GM23338 (cell line): ENCODE results near the gene SPAG16. TPM values are rescaled to one million over a fixed set of nuclear protein-coding genes. Genes with fewer than 3 reads are reported as not detected.

Experiments used
- ATAC-seq: fragments of 200-7000 bp; cut with Tn5 transposase; 3 replicates; pipeline ENCODE4 v1.9.1; 2020
- DNase-seq: peaks from one replicate; pipeline ENCODE4 v3.0.0-alpha.2; 2015; ENCODE audit warnings: low spot score
- H2AFZ ChIP-seq: fragments of 200-600 bp; sonication (generic); 2 replicates; pipeline ENCODE4 v1.8.0; 2016; ENCODE audit warnings: antibody characterized with exemption, mild to moderate bottlenecking, moderate library complexity
- H3F3A ChIP-seq: fragments of 200-600 bp; sonication (generic); replicated peaks from 2 replicates; pipeline ENCODE4 v1.8.0; 2017; ENCODE audit warnings: antibody characterized with exemption, mixed run types, low read depth
- H3K27ac ChIP-seq: fragments of 200-600 bp; sonication (generic); 2 replicates; pipeline ENCODE4 v1.6.1; 2016; ENCODE audit warnings: low read depth
- H3K27me3 ChIP-seq: fragments of 200-600 bp; sonication (generic); 2 replicates; pipeline ENCODE4 v1.8.0; 2016; ENCODE audit warnings: mild to moderate bottlenecking, mixed run types, moderate library complexity; ENCODE audit not compliant: insufficient read depth
- H3K36me3 ChIP-seq: fragments of 200-600 bp; sonication (generic); 2 replicates; pipeline ENCODE4 v1.8.0; 2016; ENCODE audit warnings: mild to moderate bottlenecking; ENCODE audit not compliant: insufficient read depth
- H3K4me1 ChIP-seq: fragments of 200-600 bp; sonication (generic); 2 replicates; pipeline ENCODE4 v1.8.0; 2016; ENCODE audit warnings: mild to moderate bottlenecking, moderate library complexity; ENCODE audit not compliant: insufficient read depth
- H3K4me2 ChIP-seq: fragments of 200-600 bp; sonication (generic); 2 replicates; pipeline ENCODE4 v1.7.1; 2017; ENCODE audit warnings: mixed run types
- H3K4me3 ChIP-seq: fragments of 200-600 bp; sonication (generic); 2 replicates; pipeline ENCODE4 v1.6.1; 2016; ENCODE audit warnings: mixed run types
- H3K79me2 ChIP-seq: fragments of 200-600 bp; sonication (generic); replicated peaks from 2 replicates; pipeline ENCODE4 v1.8.0; 2017; ENCODE audit warnings: mild to moderate bottlenecking; ENCODE audit not compliant: insufficient read depth
- H3K9me2 ChIP-seq: fragments of 200-600 bp; sonication (generic); 2 replicates; pipeline ENCODE4 v1.8.0; 2017; ENCODE audit not compliant: insufficient read depth
- H4K20me1 ChIP-seq: fragments of 200-600 bp; sonication (generic); replicated peaks from 2 replicates; pipeline ENCODE4 v1.8.0; 2017; ENCODE audit warnings: mild to moderate bottlenecking; ENCODE audit not compliant: insufficient read depth
- H3K27ac Mint-ChIP-seq: 2 replicates; pipeline ENCODE4 v1.8.0; 2020; ENCODE audit warnings: inconsistent platforms, mild to moderate bottlenecking, moderate library complexity, mixed read lengths
- H3K27me3 Mint-ChIP-seq: 3 replicates; pipeline ENCODE4 v1.8.0; 2022; ENCODE audit warnings: low read depth, mild to moderate bottlenecking, moderate library complexity, mixed read lengths, inconsistent platforms; ENCODE audit not compliant: insufficient read depth, poor library complexity
- H3K36me3 Mint-ChIP-seq: 3 replicates; pipeline ENCODE4 v1.8.0; 2021; ENCODE audit warnings: low read depth, mild to moderate bottlenecking, inconsistent platforms, moderate library complexity, mixed read lengths
- H3K4me1 Mint-ChIP-seq: 3 replicates; pipeline ENCODE4 v1.8.0; 2020; ENCODE audit warnings: mild to moderate bottlenecking, inconsistent platforms, mixed read lengths
- H3K4me3 Mint-ChIP-seq: 3 replicates; pipeline ENCODE4 v1.8.0; 2021; ENCODE audit warnings: moderate library complexity, mild to moderate bottlenecking, inconsistent platforms, mixed read lengths
- H3K9me3 Mint-ChIP-seq: 3 replicates; pipeline ENCODE4 v1.8.0; 2020; ENCODE audit warnings: moderate library complexity, mild to moderate bottlenecking, inconsistent platforms, mixed read lengths
- CREB1 ChIP-seq: fragments of 250-450 bp; sonication (Bioruptor Pico); IDR thresholded peaks from 2 replicates; pipeline ENCODE4 v1.5.0; 2020; ENCODE audit warnings: low read depth, mild to moderate bottlenecking, moderate library complexity
- EZH2 ChIP-seq: fragments of 200-600 bp; sonication (generic); IDR thresholded peaks from one replicate; pipeline ENCODE4 v1.8.0; 2017; ENCODE audit warnings: antibody characterized with exemption, mild to moderate bottlenecking, low read depth; ENCODE audit not compliant: unreplicated experiment
- EZH2phosphoT487 ChIP-seq: fragments of 200-600 bp; sonication (generic); IDR thresholded peaks from one replicate; pipeline ENCODE4 v1.8.1; 2018; ENCODE audit warnings: antibody characterized with exemption; ENCODE audit not compliant: unreplicated experiment
- JUNB ChIP-seq: IDR thresholded peaks from one replicate; pipeline ENCODE4 v1.6.1; 2016; ENCODE audit warnings: antibody characterized with exemption; ENCODE audit not compliant: unreplicated experiment
- NANOG ChIP-seq: IDR thresholded peaks from 2 replicates; pipeline ENCODE4 v1.6.1; 2016; ENCODE audit warnings: antibody characterized with exemption, borderline replicate concordance
- POLR2AphosphoS5 ChIP-seq: IDR thresholded peaks from 2 replicates; pipeline ENCODE4 v1.6.1; 2016; ENCODE audit warnings: antibody characterized with exemption, low read depth
- STAT1 ChIP-seq: IDR thresholded peaks from one replicate; pipeline ENCODE4 v1.6.1; 2016; ENCODE audit warnings: antibody characterized with exemption; ENCODE audit not compliant: unreplicated experiment
- ZNF331 ChIP-seq: fragments of 250-450 bp; sonication (Bioruptor Pico); IDR thresholded peaks from 2 replicates; pipeline ENCODE4 v1.5.0; 2020; ENCODE audit warnings: low read depth, mild to moderate bottlenecking, moderate library complexity
- polyA plus RNA-seq: library from polyadenylated mRNA; unstranded; fragments of >200 nt; fragmentation: Nextera tagmentation; extraction: Ambion mirVana; gene quantifications from 2 replicates; pipeline ENCODE4 v1.2.1, GENCODE V29; 2016
- total RNA-seq: library from RNA; depleted of rRNA; stranded (reverse); fragments of >200 nt; shearing (Covaris generic); gene quantifications from 2 replicates; pipeline ENCODE4 v1.2.3, GENCODE V29; 2014
- TF ChIP-seq, protein P1 (sequence below): IDR thresholded peaks from one replicate; pipeline ENCODE4 v1.6.1; 2018; ENCODE audit warnings: antibody characterized with exemption; ENCODE audit not compliant: unreplicated experiment
- TF ChIP-seq, protein P2 (sequence below): IDR thresholded peaks from 2 replicates; pipeline ENCODE4 v1.6.1; 2016; ENCODE audit warnings: antibody characterized with exemption
- TF ChIP-seq, protein P3 (sequence below), 2 experiments: fragments of 200-600 bp in 1 of 2; sonication (generic) in 1 of 2; conservative IDR thresholded peaks; 2 replicates each; pipeline versions ENCODE4 v1.5.1 to v1.6.1; 2016 to 2017; ENCODE audit warnings: antibody characterized with exemption in 2 of 2, low read depth in 2 of 2, mild to moderate bottlenecking in 2 of 2, moderate library complexity in 1 of 2

Gene SPAG16
- total and polyA plus RNA-seq, 2 experiments from 2014 or later: 19.7 to 47.8 TPM

DNA sequence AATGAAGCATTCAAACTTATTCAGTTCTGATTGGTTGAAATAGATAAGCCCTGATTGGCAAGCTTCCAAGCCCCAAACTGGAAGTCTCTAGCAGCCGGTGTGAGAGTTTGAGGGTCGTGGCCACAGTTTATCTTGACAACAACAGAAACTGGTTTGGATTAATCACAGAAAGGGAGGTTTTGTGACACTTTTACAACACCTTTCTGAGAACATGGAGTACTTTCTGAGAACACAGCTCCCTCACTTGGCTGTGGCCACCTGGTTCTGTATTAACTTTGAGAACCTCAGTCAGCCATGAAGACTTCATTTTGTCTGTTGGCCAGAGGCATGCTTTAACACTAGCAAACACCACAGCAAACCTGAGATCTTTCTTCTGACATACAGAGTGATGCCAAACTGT is 845.9 kb downstream of the SPAG16 start:
- no peak overlapping the region for H2AFZ ChIP-seq

More for the DNA sequence above, 845.9 kb downstream of the SPAG16 start:
- peaks cover 13% of the 10 kb centered on the region for H3K36me3 Mint-ChIP-seq
- H3F3A ChIP-seq: no peaks in the 10 kb centered on the region
- DNase-seq: no peak
- H3K27ac Mint-ChIP-seq: no peak overlapping the region
- H3K9me2 ChIP-seq: no peaks in the 10 kb centered on the region; the same call in 1 of the 2 replicates
- H3K4me3 ChIP-seq: no peak overlapping the region
- no peaks in the 10 kb centered on the region for H4K20me1 ChIP-seq
- H3K4me2 ChIP-seq: no peak overlapping the region
- H3K4me1 Mint-ChIP-seq: peaks cover 40% of the 10 kb centered on the region
- peaks cover 4% of the 10 kb centered on the region for H3K27me3 Mint-ChIP-seq
- H3K36me3 ChIP-seq: no peaks in the 10 kb centered on the region
- peaks cover 27% of the 10 kb centered on the region for H3K4me1 ChIP-seq
- H3K27ac ChIP-seq: no peak overlapping the region
- no peak overlapping the region for H3K4me3 Mint-ChIP-seq
- H3K9me3 Mint-ChIP-seq: no peaks in the 10 kb centered on the region
- no peak for ATAC-seq
- TF ChIP-seq CREB1 (CRISPR knock-in tag) (no peak), STAT1 (no peak), ZNF331 (no peak), JUNB (no peak), EZH2 (no peak), POLR2AphosphoS5 (no peak), EZH2phosphoT487 (no peak), NANOG (no peak)
- TF ChIP-seq, protein P1, sequence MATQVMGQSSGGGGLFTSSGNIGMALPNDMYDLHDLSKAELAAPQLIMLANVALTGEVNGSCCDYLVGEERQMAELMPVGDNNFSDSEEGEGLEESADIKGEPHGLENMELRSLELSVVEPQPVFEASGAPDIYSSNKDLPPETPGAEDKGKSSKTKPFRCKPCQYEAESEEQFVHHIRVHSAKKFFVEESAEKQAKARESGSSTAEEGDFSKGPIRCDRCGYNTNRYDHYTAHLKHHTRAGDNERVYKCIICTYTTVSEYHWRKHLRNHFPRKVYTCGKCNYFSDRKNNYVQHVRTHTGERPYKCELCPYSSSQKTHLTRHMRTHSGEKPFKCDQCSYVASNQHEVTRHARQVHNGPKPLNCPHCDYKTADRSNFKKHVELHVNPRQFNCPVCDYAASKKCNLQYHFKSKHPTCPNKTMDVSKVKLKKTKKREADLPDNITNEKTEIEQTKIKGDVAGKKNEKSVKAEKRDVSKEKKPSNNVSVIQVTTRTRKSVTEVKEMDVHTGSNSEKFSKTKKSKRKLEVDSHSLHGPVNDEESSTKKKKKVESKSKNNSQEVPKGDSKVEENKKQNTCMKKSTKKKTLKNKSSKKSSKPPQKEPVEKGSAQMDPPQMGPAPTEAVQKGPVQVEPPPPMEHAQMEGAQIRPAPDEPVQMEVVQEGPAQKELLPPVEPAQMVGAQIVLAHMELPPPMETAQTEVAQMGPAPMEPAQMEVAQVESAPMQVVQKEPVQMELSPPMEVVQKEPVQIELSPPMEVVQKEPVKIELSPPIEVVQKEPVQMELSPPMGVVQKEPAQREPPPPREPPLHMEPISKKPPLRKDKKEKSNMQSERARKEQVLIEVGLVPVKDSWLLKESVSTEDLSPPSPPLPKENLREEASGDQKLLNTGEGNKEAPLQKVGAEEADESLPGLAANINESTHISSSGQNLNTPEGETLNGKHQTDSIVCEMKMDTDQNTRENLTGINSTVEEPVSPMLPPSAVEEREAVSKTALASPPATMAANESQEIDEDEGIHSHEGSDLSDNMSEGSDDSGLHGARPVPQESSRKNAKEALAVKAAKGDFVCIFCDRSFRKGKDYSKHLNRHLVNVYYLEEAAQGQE: no peak
- TF ChIP-seq, protein P2, sequence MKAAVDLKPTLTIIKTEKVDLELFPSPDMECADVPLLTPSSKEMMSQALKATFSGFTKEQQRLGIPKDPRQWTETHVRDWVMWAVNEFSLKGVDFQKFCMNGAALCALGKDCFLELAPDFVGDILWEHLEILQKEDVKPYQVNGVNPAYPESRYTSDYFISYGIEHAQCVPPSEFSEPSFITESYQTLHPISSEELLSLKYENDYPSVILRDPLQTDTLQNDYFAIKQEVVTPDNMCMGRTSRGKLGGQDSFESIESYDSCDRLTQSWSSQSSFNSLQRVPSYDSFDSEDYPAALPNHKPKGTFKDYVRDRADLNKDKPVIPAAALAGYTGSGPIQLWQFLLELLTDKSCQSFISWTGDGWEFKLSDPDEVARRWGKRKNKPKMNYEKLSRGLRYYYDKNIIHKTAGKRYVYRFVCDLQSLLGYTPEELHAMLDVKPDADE: no peak
- TF ChIP-seq, protein P3, sequence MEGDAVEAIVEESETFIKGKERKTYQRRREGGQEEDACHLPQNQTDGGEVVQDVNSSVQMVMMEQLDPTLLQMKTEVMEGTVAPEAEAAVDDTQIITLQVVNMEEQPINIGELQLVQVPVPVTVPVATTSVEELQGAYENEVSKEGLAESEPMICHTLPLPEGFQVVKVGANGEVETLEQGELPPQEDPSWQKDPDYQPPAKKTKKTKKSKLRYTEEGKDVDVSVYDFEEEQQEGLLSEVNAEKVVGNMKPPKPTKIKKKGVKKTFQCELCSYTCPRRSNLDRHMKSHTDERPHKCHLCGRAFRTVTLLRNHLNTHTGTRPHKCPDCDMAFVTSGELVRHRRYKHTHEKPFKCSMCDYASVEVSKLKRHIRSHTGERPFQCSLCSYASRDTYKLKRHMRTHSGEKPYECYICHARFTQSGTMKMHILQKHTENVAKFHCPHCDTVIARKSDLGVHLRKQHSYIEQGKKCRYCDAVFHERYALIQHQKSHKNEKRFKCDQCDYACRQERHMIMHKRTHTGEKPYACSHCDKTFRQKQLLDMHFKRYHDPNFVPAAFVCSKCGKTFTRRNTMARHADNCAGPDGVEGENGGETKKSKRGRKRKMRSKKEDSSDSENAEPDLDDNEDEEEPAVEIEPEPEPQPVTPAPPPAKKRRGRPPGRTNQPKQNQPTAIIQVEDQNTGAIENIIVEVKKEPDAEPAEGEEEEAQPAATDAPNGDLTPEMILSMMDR (conservative IDR thresholded peaks at IDR 0.05; ENCODE audit: low read depth in 2 of 2): no peak
- no peaks in the 10 kb centered on the region for H3K27me3 ChIP-seq
- no peaks in the 10 kb centered on the region for H3K79me2 ChIP-seq
